Right lobe of liver (tissue), 6 donors: Measurements from ENCODE around the gene SRSF3. TPM values are rescaled to one million over a fixed set of nuclear protein-coding genes. Genes with fewer than 3 reads are reported as not detected.
A peak's percentile ranks its signal among the peaks of the same experiment; 100 is the strongest.

ENCODE experiments used
- ATAC-seq, 4 donors: fragments of 200-7000 bp; cut with Tn5 transposase; one replicate each; pipeline ENCODE4 v1.9.1; 2020; ENCODE audit warnings: mild to moderate bottlenecking in 4 of 4, moderate library complexity in 4 of 4
- DNase-seq, 3 donors: peaks; one replicate each; pipeline ENCODE4 v3.0.0-alpha.2; 2020
- H3K27ac ChIP-seq, 3 donors: fragments of 200-600 bp; one replicate each; pipeline ENCODE4 v1.8.0; 2022
- H3K27me3 ChIP-seq, 2 donors: fragments of 200-600 bp; one replicate each; pipeline ENCODE4 v1.8.0; 2022
- H3K36me3 ChIP-seq, 4 donors: fragments of 200-600 bp; sonication (generic) in 1 of 4; one replicate each; pipeline versions ENCODE4 v1.5.1 to v1.8.0; 2017 to 2022; ENCODE audit warnings: control low read depth in 1 of 4
- H3K4me1 ChIP-seq, 4 donors: fragments of 200-600 bp; sonication (generic) in 1 of 4; one replicate each; pipeline versions ENCODE4 v1.5.1 to v1.8.0; 2017 to 2022; ENCODE audit warnings: control low read depth in 1 of 4
- H3K4me3 ChIP-seq, 3 donors: fragments of 200-600 bp; one replicate each; pipeline ENCODE4 v1.8.0; 2022
- H3K9me3 ChIP-seq, 4 donors: fragments of 200-600 bp; sonication (generic) in 1 of 4; one replicate each; pipeline versions ENCODE4 v1.5.1 to v1.8.0; 2017 to 2022; ENCODE audit warnings: control low read depth in 1 of 4
- POLR2A ChIP-seq: fragments of 450-650 bp; IDR thresholded peaks from one replicate; pipeline ENCODE4 v1.6.1; 2017; ENCODE audit warnings: antibody characterized with exemption, mild to moderate bottlenecking
- WGBS: methylation state at CpG from one replicate; pipeline ENCODE4 v1.1.6; 2018; ENCODE audit warnings: low coverage, low lambda C conversion rate; ENCODE audit not compliant: insufficient coverage; ENCODE audit errors: missing lambda C conversion rate; 5-methylcytosine and 5-hydroxymethylcytosine counted together
- intact Hi-C, 2 donors: fragments of 100-400 bp; cut with DNase I; formaldehyde crosslinking; loops; one replicate each; pipeline versions ENCODE4 v1.11.2 to v1.14.1; 2022
- total RNA-seq, 6 experiments: library from RNA; depleted of rRNA in 2 of 6; stranded (reverse); fragments of >200 nt in 2 of 6; fragmentation: NEBNext Ultra II Directional in 3 of 6; extraction: Animal tissue kit (Norgen Biotek cat#: 25700) in 3 of 6; gene quantifications; one replicate each; pipeline versions ENCODE4 v1.1.0 to v1.2.4, GENCODE V29; 2016 to 2023
- TF ChIP-seq, protein P1 (sequence below), 4 donors: fragments of 200-600 bp in 3 of 4; fragments of 450-650 bp in 1 of 4; IDR thresholded peaks; one replicate each; pipeline versions ENCODE4 v1.5.1 to v1.8.0; 2016 to 2022; ENCODE audit warnings: antibody characterized with exemption in 4 of 4, mild to moderate bottlenecking in 2 of 4
- donor health status: DM: no; HTN: yes; CAD: no.
- donor health status: DM: no; HTN: no; CAD: no.
- donor health status: DM: no; HTN: no; CAD: no.
- donor health status: DM: no; HTN: yes; CAD: no.
- donor health status: DM: no; HTN: yes; CAD: no.

SRSF3 gene
- total RNA-seq, 6 experiments from 2014 or later: 36.8 to 103 (median 71.4) TPM

DNA sequence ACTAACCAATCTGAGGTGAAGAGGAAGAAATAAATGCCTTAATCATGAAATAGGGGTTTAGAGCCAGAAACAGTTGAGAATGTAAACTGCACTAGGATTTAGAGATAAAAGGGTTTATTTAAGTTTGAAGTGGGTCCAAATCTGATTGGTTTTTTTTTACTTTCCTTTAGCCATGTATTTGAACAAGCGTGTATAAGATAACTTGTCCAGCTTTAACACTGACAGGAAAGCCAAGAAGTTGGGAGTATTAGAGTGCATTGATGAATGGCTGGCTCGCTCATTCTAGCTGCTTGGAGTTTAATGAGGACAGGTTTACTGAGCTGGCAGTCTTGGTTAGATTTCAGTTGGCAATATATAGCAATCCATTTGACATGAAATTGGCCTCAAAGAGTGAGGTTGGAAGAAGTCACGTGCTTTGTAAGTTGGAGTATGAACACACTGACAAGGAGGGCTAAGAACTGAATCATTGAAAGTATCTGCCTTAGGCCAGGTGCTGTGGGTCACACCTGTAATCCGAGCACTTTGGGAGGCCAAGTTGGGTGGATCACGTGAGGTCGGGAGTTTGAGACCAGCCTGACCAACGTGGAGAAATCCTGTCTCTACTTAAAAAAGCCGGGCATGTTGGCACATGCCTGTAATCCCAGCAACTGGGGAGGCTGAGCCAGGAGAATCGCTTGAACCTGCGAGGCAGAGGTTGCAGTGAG, 13.7 kb downstream of the SRSF3 start:
- WGBS: 32% methylated on average over 10 of the region's 10 CpGs
- ATAC-seq (peak in 2 of 4 donors; percentile 14 to 36), DNase-seq (peak in 1 of 3 donors; percentile 57)
- H3K9me3 ChIP-seq: no peaks in the 10 kb centered on the region
- no peaks in the 10 kb centered on the region for H3K27me3 ChIP-seq
- H3K36me3 ChIP-seq: peaks cover 0 to 46% (median 23%) of the 10 kb centered on the region in 4 donors
- peak; percentile 18 for TF ChIP-seq POLR2A
- TF ChIP-seq, protein P1, sequence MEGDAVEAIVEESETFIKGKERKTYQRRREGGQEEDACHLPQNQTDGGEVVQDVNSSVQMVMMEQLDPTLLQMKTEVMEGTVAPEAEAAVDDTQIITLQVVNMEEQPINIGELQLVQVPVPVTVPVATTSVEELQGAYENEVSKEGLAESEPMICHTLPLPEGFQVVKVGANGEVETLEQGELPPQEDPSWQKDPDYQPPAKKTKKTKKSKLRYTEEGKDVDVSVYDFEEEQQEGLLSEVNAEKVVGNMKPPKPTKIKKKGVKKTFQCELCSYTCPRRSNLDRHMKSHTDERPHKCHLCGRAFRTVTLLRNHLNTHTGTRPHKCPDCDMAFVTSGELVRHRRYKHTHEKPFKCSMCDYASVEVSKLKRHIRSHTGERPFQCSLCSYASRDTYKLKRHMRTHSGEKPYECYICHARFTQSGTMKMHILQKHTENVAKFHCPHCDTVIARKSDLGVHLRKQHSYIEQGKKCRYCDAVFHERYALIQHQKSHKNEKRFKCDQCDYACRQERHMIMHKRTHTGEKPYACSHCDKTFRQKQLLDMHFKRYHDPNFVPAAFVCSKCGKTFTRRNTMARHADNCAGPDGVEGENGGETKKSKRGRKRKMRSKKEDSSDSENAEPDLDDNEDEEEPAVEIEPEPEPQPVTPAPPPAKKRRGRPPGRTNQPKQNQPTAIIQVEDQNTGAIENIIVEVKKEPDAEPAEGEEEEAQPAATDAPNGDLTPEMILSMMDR (IDR thresholded peaks at IDR 0.05): no peak
- intact Hi-C loops: no loop called here
- H3K4me1 ChIP-seq: peaks cover 0 to 68% (median 31%) of the 10 kb centered on the region in 4 donors
- H3K4me3 ChIP-seq: no peak overlapping the region
- peak overlapping the region in 2 of 3 donors; percentile 17 to 54 for H3K27ac ChIP-seq

DNA sequence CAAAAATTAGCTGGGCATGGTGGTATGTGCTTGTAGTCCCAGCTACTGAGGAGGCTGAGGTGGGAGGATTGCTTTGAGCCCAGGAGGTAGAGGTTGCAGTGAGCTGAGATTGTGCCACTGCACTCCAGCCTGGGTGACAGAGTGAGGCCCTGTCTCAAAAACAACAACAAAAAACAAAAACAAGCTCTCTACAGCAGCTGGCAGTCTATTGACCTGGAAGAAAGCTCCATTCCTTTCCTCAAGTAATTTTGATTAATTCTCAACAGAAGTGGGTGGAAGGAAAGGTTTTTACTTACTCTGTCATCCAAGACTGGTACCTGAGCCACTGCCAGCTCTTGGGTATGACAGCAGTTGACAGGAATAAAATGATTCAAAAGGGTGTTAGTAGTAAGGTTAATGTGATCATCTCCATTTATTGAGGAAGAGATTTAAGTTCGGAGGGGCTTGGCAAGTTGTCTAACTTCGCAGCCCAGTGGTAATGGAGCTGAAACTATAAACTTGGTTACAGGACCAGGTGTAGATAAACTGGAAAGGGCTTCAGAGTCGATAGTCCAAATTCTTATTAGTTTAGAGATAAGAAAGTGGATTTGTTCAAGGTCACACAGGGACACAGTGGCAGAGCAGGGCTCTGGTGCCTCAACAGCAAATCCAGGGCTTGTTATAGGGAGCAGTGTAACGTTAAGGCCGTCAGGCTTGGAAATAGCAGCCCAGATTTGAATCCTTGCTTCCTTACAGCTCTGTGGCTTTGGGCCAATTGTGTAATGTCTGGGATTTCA, 14.8 kb downstream of the SRSF3 start:
- no peak for TF ChIP-seq POLR2A
- TF ChIP-seq, protein P1 (IDR thresholded peaks at IDR 0.05): no peak
- Histone ChIP-seq H3K9me3 (no peaks in the 10 kb centered on the region), H3K4me3 (no peak overlapping the region), H3K27ac (peak overlapping the region; percentile 1 to 54 (median 5)), H3K27me3 (no peaks in the 10 kb centered on the region), H3K4me1 (peaks cover 0 to 58% (median 25%) of the 10 kb centered on the region in 4 donors), H3K36me3 (peaks cover 0 to 39% (median 16%) of the 10 kb centered on the region in 4 donors)
- ATAC-seq (peak; percentile 50 to 84 (median 80)), DNase-seq (peak in 2 of 3 donors; percentile 55 to 56)
- 21% methylated on average over 5 of the region's 5 CpGs for WGBS
- intact Hi-C loops: no loop called here

DNA sequence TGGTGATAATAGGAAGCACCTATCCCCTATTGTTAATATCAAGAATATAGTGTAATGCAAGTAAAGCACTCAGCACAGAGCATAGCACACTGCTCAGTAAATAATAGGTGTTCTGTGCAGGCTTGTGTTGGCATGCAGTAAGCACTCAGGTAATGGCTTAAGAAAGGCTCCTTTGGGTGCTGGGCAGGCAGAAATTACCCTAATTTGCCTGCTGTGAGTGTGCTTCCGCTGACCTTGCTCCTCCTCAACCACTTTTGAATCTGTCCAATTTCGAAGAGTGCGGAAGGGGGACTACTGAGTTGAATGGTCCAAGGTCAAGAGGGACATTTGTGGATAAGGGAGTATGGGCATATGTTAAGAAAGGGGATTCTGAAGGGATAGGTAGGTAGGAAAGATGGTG, 15.4 kb downstream of the SRSF3 start:
- Histone ChIP-seq H3K4me3 (no peak overlapping the region), H3K4me1 (peaks cover 0 to 52% (median 22%) of the 10 kb centered on the region in 4 donors), H3K9me3 (no peaks in the 10 kb centered on the region), H3K36me3 (peaks cover 0 to 33% (median 12%) of the 10 kb centered on the region in 4 donors), H3K27me3 (no peaks in the 10 kb centered on the region), H3K27ac (peak overlapping the region in 1 of 3 donors; percentile 5)
- 89% methylated on average over 3 of the region's 3 CpGs for WGBS
- DNase-seq (peak in 1 of 3 donors; percentile 14), ATAC-seq (peak in 2 of 4 donors; percentile 3 to 5)
- TF ChIP-seq, protein P1 (IDR thresholded peaks at IDR 0.05): no peak
- peak; percentile 7 for TF ChIP-seq POLR2A
- intact Hi-C loops: no loop called here

DNA sequence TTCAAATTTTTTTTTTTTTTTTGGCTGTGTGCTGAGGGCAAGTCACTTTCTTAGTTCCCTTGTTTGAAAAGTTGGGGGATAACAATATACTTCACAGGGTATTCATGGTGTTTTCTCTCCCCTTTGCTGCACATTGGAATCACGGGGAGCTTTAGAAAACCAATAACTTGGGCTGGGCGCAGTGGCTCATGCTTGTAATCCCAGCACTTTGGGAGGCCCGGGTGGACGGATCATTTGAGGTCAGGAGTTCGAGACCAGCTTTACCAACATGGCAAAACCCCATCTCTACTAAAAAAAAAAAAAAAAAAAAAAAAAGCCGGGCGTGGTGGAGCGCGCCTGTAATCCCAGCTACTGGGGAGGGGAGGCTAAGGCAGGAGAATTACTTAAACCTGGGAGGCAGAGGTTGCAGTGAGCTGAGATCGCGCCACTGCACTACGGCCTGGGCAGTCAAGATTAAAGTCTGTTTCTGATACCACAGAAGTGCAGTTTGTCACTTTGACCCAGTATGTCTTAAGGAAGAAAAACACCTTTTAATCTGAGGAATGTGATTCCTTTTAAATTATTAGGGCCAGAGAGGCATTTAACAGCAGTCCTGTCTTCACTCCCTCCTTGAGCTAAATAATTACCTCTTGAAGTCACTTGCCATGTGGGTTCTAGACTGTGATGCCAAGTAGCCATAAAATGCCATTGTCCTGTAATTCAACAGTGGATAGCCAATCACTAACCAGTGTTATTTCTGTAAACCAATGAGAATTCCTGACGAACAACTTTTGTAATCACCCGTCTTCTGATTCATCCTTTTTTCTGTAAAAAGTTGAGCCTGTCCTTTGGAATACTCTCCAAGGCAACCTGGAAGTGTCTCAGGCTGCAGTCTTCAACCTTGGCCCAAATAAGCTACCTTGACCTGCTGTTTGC, 16.1 kb downstream of the SRSF3 start:
- no peak for ATAC-seq
- no peak overlapping the region for H3K27ac ChIP-seq

More for the DNA sequence above, 16.1 kb downstream of the SRSF3 start:
- Histone ChIP-seq H3K36me3 (peaks cover 0 to 26% (median 9%) of the 10 kb centered on the region in 4 donors), H3K9me3 (no peaks in the 10 kb centered on the region), H3K4me3 (no peak overlapping the region), H3K4me1 (peaks cover 0 to 45% (median 21%) of the 10 kb centered on the region in 4 donors), H3K27me3 (no peaks in the 10 kb centered on the region)
- WGBS: 88% methylated on average over 11 of the region's 14 CpGs
- TF ChIP-seq POLR2A: no peak
- TF ChIP-seq, protein P1 (IDR thresholded peaks at IDR 0.05): no peak
- peak in 2 of 3 donors; percentile 19 to 27 for DNase-seq
- intact Hi-C loops: loop anchor here in 1 of 2 donors (10.0 kb wide), 1 partner anchor 145 kb away; no protein-coding TSS in a partner anchor
